Epidermal melanocyte (primary cell): ENCODE measurements around the gene ZC3H7A.

Experiments
- DNase-seq: peaks from one replicate; pipeline ENCODE4 v3.0.0; 2011; ENCODE audit warnings: low spot score; ENCODE audit not compliant: insufficient read length

ZC3H7A gene

GRCh38 chr16:11737713-11738112, 59.3 kb downstream of the ZC3H7A start:
- no peak for DNase-seq

GRCh38 chr16:11736903-11737302, 60.2 kb downstream of the ZC3H7A start:
- DNase-seq: no peak

GRCh38 chr16:11735787-11736186, 61.3 kb downstream of the ZC3H7A start:
- DNase-seq: no peak

GRCh38 chr16:11734653-11735043, 62.4 kb downstream of the ZC3H7A start:
- DNase-seq: no peak

GRCh38 chr16:11734025-11734652, 62.9 kb downstream of the ZC3H7A start:
- no peak for DNase-seq

GRCh38 chr16:11731222-11731621, 65.8 kb downstream of the ZC3H7A start:
- no peak for DNase-seq

- DNase-seq: no peak
Measured at GRCh38 chr16:11729787-11730186, 67.3 kb downstream of the ZC3H7A start.

GRCh38 chr16:11727796-11728543, 69.1 kb downstream of the ZC3H7A start:
- no peak for DNase-seq

GRCh38 chr16:11726008-11726407, 71.0 kb downstream of the ZC3H7A start:
- no peak for DNase-seq

GRCh38 chr16:11725457-11725856, 71.6 kb downstream of the ZC3H7A start:
- DNase-seq: no peak

- no peak for DNase-seq
Measured at GRCh38 chr16:11722468-11722808, 74.6 kb downstream of the ZC3H7A start.

GRCh38 chr16:11721781-11722467, 75.1 kb downstream of the ZC3H7A start:
- no peak for DNase-seq

- no peak for DNase-seq
Measured at GRCh38 chr16:11719762-11720161, 77.3 kb downstream of the ZC3H7A start.

- DNase-seq: no peak
Measured at GRCh38 chr16:11719171-11719570, 77.9 kb downstream of the ZC3H7A start.

GRCh38 chr16:11717811-11718210, 79.2 kb downstream of the ZC3H7A start:
- no peak for DNase-seq

GRCh38 chr16:11716336-11716735, 80.7 kb downstream of the ZC3H7A start:
- no peak for DNase-seq

- DNase-seq: no peak
Measured at GRCh38 chr16:11715246-11715947, 81.7 kb downstream of the ZC3H7A start.

GRCh38 chr16:11712122-11712521, 84.9 kb downstream of the ZC3H7A start:
- no peak for DNase-seq

GRCh38 chr16:11711662-11712061, 85.4 kb downstream of the ZC3H7A start:
- DNase-seq: no peak

- no peak for DNase-seq
Measured at GRCh38 chr16:11708421-11708820, 88.6 kb downstream of the ZC3H7A start.

GRCh38 chr16:11707679-11708197, 89.3 kb downstream of the ZC3H7A start:
- DNase-seq: no peak
